Natural killer cell (primary cell): Measurements from ENCODE around the gene RGL3. TPM values are rescaled to one million over a fixed set of nuclear protein-coding genes. Genes with fewer than 3 reads are reported as not detected.
A peak's percentile ranks its signal among the peaks of the same experiment; 100 is the strongest.
"Not testable (repeated sequence)": the region's sequence is repeated elsewhere in the genome, so short reads cannot be mapped to it uniquely, and the experiment has no call there.

Experiments
- ATAC-seq, 3 donors: fragments of 150-1000 bp in 2 of 3; fragments of 200-7000 bp in 1 of 3; cut with Tn5 transposase; 1 replicate in 1 of 3; 2 replicates in 2 of 3; pipeline ENCODE4 v1.10.0; 2021; ENCODE audit warnings: mild to moderate bottlenecking in 2 of 3, moderate library complexity in 2 of 3
- DNase-seq, 2 donors: peaks; one replicate each; pipeline versions ENCODE4 v3.0.0 to v3.0.0-alpha.2; 2013 to 2021; ENCODE audit warnings: mixed read lengths in 1 of 2
- H3K27ac ChIP-seq: one replicate; pipeline ENCODE4 v1.5.1; 2013; ENCODE audit warnings: mild to moderate bottlenecking, low read length
- H3K27me3 ChIP-seq: one replicate; pipeline ENCODE4 v1.6.1; 2013; ENCODE audit warnings: low read length; ENCODE audit not compliant: control insufficient read depth, insufficient read depth
- H3K36me3 ChIP-seq: one replicate; pipeline ENCODE4 v1.6.1; 2013; ENCODE audit warnings: low read length; ENCODE audit not compliant: control insufficient read depth, insufficient read depth
- H3K4me1 ChIP-seq: one replicate; pipeline ENCODE4 v1.6.1; 2013; ENCODE audit warnings: low read length; ENCODE audit not compliant: control insufficient read depth, insufficient read depth
- H3K4me3 ChIP-seq: one replicate; pipeline ENCODE4 v1.5.1; 2013; ENCODE audit warnings: low read length
- H3K9me3 ChIP-seq: one replicate; pipeline ENCODE4 v1.6.1; 2013; ENCODE audit warnings: low read length; ENCODE audit not compliant: control insufficient read depth, insufficient read depth
- H3K27ac Mint-ChIP-seq, 2 donors: one replicate each; pipeline ENCODE4 v1.8.0; 2022; ENCODE audit warnings: mild to moderate bottlenecking in 2 of 2, mixed read lengths in 2 of 2, moderate library complexity in 1 of 2
- H3K27me3 Mint-ChIP-seq, 2 donors: one replicate each; pipeline ENCODE4 v1.8.0; 2022; ENCODE audit warnings: low read depth in 2 of 2, mixed read lengths in 2 of 2
- H3K36me3 Mint-ChIP-seq: one replicate; pipeline ENCODE4 v1.8.0; 2022; ENCODE audit warnings: mixed read lengths
- H3K4me1 Mint-ChIP-seq, 2 donors: one replicate each; pipeline ENCODE4 v1.8.0; 2022; ENCODE audit warnings: mixed read lengths in 2 of 2
- H3K4me3 Mint-ChIP-seq: one replicate; pipeline ENCODE4 v1.8.0; 2022; ENCODE audit warnings: mild to moderate bottlenecking, moderate library complexity, mixed read lengths
- H3K9me3 Mint-ChIP-seq, 2 donors: one replicate each; pipeline ENCODE4 v1.8.0; 2022; ENCODE audit warnings: mixed read lengths in 2 of 2
- CTCF ChIP-seq: fragments of 200-600 bp; IDR thresholded peaks from one replicate; pipeline ENCODE4 v1.8.0; 2022; ENCODE audit warnings: antibody characterized with exemption
- WGBS: methylation state at CpG from one replicate; pipeline ENCODE4 v1.1.7; 2013; ENCODE audit warnings: missing lambda C conversion rate; ENCODE audit not compliant: insufficient coverage; 5-methylcytosine and 5-hydroxymethylcytosine counted together
- intact Hi-C: fragments of 100-400 bp; cut with micrococcal nuclease; formaldehyde crosslinking; loops from one replicate; pipeline ENCODE4 v1.14.2; 2022
- total RNA-seq, 4 donors: library from RNA; stranded (reverse); fragments of 120-200 nt in 1 of 4; gene quantifications; one replicate each; pipeline versions ENCODE4 v1.2.3 to v1.2.4, GENCODE V29; 2013 to 2022

Gene RGL3
- total RNA-seq, 3 donors from 2014 or later (not counting 1 experiment from before 2014, with no cell fraction given): 0.48 TPM; not detected in 2

DNA sequence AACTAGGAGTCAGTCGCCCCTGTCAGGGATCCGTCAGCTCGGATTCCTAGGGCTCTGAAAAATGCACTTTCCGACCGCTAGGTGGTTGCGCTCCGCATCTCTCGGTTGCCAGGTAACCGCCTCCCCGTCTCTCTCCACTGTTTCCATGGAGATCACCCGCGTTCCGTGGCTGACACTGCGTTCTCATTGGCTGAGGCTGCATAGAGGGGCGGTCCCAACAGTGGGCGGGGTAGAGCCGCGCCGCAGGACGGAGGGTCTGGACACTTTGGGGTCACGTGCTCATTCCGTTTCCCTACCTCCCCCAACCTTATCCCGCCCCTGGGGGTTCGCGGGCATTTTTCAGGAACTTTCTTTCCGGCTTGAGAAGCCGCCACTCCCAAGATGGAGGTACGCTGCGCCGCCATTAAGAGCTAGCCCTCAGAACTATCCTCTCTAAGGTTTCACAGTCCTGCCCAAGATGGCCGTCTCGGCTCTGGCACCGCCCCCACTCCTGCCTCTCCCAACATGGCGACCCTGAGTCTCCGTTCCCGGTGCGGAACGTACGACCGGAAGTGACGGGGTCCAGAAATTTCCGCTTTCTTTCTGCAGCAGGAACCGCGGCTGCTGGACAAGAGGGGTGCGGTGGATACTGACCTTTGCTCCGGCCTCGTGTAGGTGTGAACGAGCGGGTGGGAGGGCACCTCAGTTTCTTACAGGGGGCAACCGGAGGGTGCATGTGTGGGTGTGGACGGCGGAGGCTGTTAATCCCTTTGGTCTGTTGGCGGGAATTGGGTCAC is 16.1 kb upstream of the RGL3 start, which contains the start of the genes ODAD3 and PRKCSH:
ODAD3 (minus strand) TSS at position 65 of the 776 bp plus-strand sequence. CDS start 105 bp downstream, outside the sequence.
PRKCSH (plus strand) TSS at position 579 of the 776 bp plus-strand sequence. CDS start 483 bp downstream, outside the sequence.
- H3K27me3 Mint-ChIP-seq: no peaks in the 10 kb centered on the region

DNA sequence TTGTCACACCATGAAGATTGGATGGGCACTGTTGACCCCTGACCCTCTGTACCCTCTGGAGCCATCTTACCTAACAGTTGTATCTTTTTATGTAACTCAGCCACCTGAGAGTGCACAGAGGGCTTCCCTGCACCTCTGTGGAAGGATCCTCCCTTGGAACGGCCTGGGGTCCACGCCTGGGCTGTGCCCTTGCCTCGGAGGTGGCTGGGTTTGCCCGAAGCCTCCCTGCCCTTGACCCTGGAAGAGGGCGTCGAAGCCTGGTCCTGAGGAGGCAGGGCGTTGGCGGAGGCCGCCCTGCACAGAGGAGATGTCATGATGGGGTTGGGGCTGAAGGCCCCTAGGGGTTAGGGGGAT is 15.6 kb upstream of the RGL3 start:
- Histone ChIP-seq H3K4me3 (peak overlapping the region; percentile 84), H3K4me1 (peaks cover 26% of the 10 kb centered on the region), H3K27me3 (no peaks in the 10 kb centered on the region), H3K36me3 (peaks cover 10% of the 10 kb centered on the region), H3K27ac (peak overlapping the region; percentile 75), H3K9me3 (no peaks in the 10 kb centered on the region)
- no peaks in the 10 kb centered on the region for H3K9me3 Mint-ChIP-seq
- DNase-seq (no peak), ATAC-seq (peak; percentile 0 to 2 (median 1))
- H3K4me3 Mint-ChIP-seq: peak overlapping the region; percentile 99
- TF ChIP-seq CTCF: no peak
- no peaks in the 10 kb centered on the region for H3K36me3 Mint-ChIP-seq
- peak overlapping the region; percentile 97 to 99 for H3K27ac Mint-ChIP-seq
- WGBS: 12% methylated on average over 9 of the region's 9 CpGs
- no peaks in the 10 kb centered on the region for H3K27me3 Mint-ChIP-seq
- intact Hi-C loops: loop anchor here (1.0 to 2.0 kb wide), 3 partner anchors 53 to 88 kb away; partner anchors contain the start of genes CCDC159, SWSAP1 and TMEM205
- H3K4me1 Mint-ChIP-seq: peaks cover 21 to 29% of the 10 kb centered on the region in 2 donors

More for the DNA sequence above, 16.1 kb upstream of the RGL3 start, which contains the start of the genes ODAD3 and PRKCSH:
- DNase-seq (peak; percentile 94 to 99), ATAC-seq (peak; percentile 93 to 98 (median 93))
- Histone ChIP-seq H3K27ac (peak within 1 kb of the TSS; percentile 75), H3K9me3 (no peaks in the 10 kb centered on the region), H3K27me3 (no peaks in the 10 kb centered on the region), H3K4me1 (peaks cover 26% of the 10 kb centered on the region), H3K36me3 (peaks cover 10% of the 10 kb centered on the region), H3K4me3 (peak within 1 kb of the TSS; percentile 84)
- Mint-ChIP-seq H3K4me1 (peaks cover 21 to 29% of the 10 kb centered on the region in 2 donors), H3K36me3 (no peaks in the 10 kb centered on the region), H3K9me3 (no peaks in the 10 kb centered on the region), H3K27ac (peak within 1 kb of the TSS; percentile 97 to 99), H3K4me3 (peak within 1 kb of the TSS; percentile 99)
- under 1% methylated on average over 53 of the region's 53 CpGs for WGBS
- intact Hi-C loops: loop anchor here (1.0 to 2.0 kb wide), 3 partner anchors 54 to 89 kb away; partner anchors contain the start of genes CCDC159, SWSAP1 and TMEM205
- TF ChIP-seq CTCF: peak; percentile 84

DNA sequence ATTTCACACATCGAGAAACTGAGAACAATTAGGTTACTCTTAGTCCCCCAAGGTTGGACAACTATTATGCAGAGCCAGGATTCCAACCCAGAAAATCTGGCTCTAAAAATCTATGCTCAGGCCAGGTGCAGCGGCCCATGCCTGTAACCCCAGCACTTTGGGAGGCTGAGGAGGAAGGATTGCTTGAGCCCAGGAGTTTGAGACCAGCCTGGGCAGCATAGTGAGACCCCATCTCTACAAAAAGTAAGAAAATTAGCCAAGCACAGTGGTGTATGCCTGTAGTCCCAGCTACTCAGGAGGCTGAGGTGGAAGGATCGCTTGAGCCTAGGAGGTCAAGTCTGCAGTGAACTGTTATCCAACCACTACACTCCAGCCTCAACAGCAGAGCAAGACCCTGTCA is 14.4 kb upstream of the RGL3 start:
- Histone ChIP-seq H3K36me3 (peaks cover 10% of the 10 kb centered on the region), H3K4me1 (peaks cover 26% of the 10 kb centered on the region)
- H3K9me3 ChIP-seq, intact Hi-C loops, ATAC-seq, H3K9me3 Mint-ChIP-seq, H3K36me3 Mint-ChIP-seq, H3K4me3 Mint-ChIP-seq, H3K27me3 ChIP-seq, H3K27me3 Mint-ChIP-seq, H3K27ac ChIP-seq, H3K4me3 ChIP-seq, DNase-seq: not testable (repeated sequence)
- Mint-ChIP-seq H3K4me1 (peaks cover 21 to 29% of the 10 kb centered on the region in 2 donors), H3K27ac (peak overlapping the region in 1 of 2 donors; percentile 97)
- WGBS: 88% methylated on average over 3 of the region's 3 CpGs

GRCh38 chr19:11426656-11427055 is 7.5 kb upstream of the RGL3 start:
- ATAC-seq (no peak), DNase-seq (no peak)
- H3K27me3 ChIP-seq: peaks cover 20% of the 10 kb centered on the region
- WGBS: 96% methylated on average over 19 of the region's 19 CpGs
- H3K4me3 ChIP-seq: no peak overlapping the region
- Mint-ChIP-seq H3K4me3 (no peak overlapping the region), H3K27ac (no peak overlapping the region), H3K4me1 (peaks cover 18 to 24% of the 10 kb centered on the region in 2 donors), H3K36me3 (no peaks in the 10 kb centered on the region), H3K9me3 (no peaks in the 10 kb centered on the region), H3K27me3 (peaks cover 14 to 16% of the 10 kb centered on the region in 2 donors)
- H3K4me1 ChIP-seq: peaks cover 25% of the 10 kb centered on the region
- H3K9me3 ChIP-seq: no peaks in the 10 kb centered on the region
- H3K27ac ChIP-seq: no peak overlapping the region
- TF ChIP-seq CTCF: no peak
- no peaks in the 10 kb centered on the region for H3K36me3 ChIP-seq
- intact Hi-C loops: no loop called here
